NT2/D1 (cell line): ENCODE measurements around the gene SCYGR2.

Experiments
- SUZ12 ChIP-seq: IDR thresholded peaks from 2 replicates; pipeline ENCODE4 v1.6.1; 2011; ENCODE audit not compliant: insufficient read length, insufficient read depth; ENCODE audit errors: extremely low read depth
- YY1 ChIP-seq: IDR thresholded peaks from 2 replicates; pipeline ENCODE4 v1.6.1; 2011; ENCODE audit not compliant: insufficient read length, insufficient read depth
- ZNF274 ChIP-seq: IDR thresholded peaks from 2 replicates; pipeline ENCODE4 v1.6.1; 2011; ENCODE audit warnings: mild to moderate bottlenecking, low read depth, low read length

- TF ChIP-seq YY1 (no peak), ZNF274 (no peak), SUZ12 (no peak)
Observed at GRCh38 chr2:227615181-227615580, 16.5 kb downstream of the SCYGR2 start.
